HepG2 (cell line): Measurements from ENCODE around the gene PLA2G2A. TPM values are rescaled to one million over a fixed set of nuclear protein-coding genes. Genes with fewer than 3 reads are reported as not detected.

Source experiments
- ATF7-NPFF ChIP-seq: sonication (generic); formaldehyde crosslinking; IDR thresholded peaks from 2 replicates; pipeline ENCODE4 v1.8.1; 2023; ENCODE audit warnings: mild to moderate bottlenecking, low read depth, missing genetic modification reagents, moderate library complexity
- ELF1 ChIP-seq: sonication (generic); formaldehyde crosslinking; IDR thresholded peaks from 2 replicates; pipeline ENCODE4 v1.4.0; 2020; ENCODE audit warnings: missing genetic modification reagents
- FIP1L1 ChIP-seq: fragments of 200-400 bp; formaldehyde crosslinking; IDR thresholded peaks from 2 replicates; pipeline ENCODE4 v1.6.1; 2018; ENCODE audit warnings: low read depth, mild to moderate bottlenecking, low read length, moderate library complexity, borderline replicate concordance; ENCODE audit not compliant: insufficient read depth
- GATA4 ChIP-seq: sonication (generic); IDR thresholded peaks from 2 replicates; pipeline ENCODE4 v1.6.1; 2016; ENCODE audit warnings: antibody characterized with exemption, low read depth, borderline replicate concordance
- HDAC6 ChIP-seq: fragments of 200-600 bp; sonication (generic); IDR thresholded peaks from 2 replicates; pipeline ENCODE4 v1.7.0; 2017; ENCODE audit warnings: mild to moderate bottlenecking, antibody characterized with exemption, low read length, low read depth
- NFYB ChIP-seq: sonication (generic); formaldehyde crosslinking; IDR thresholded peaks from 2 replicates; pipeline ENCODE4 v1.4.0; 2020; ENCODE audit warnings: missing genetic modification reagents
- RNF219 ChIP-seq: sonication (generic); formaldehyde crosslinking; IDR thresholded peaks from 2 replicates; pipeline ENCODE4 v1.5.0; 2020; ENCODE audit warnings: mild to moderate bottlenecking, missing genetic modification reagents
- SP2 ChIP-seq: sonication (generic); formaldehyde crosslinking; IDR thresholded peaks from 2 replicates; pipeline ENCODE4 v1.5.1; 2020; ENCODE audit warnings: mild to moderate bottlenecking, missing genetic modification reagents
- XRCC5 ChIP-seq: fragments of 200-400 bp; formaldehyde crosslinking; optimal IDR thresholded peaks from 2 replicates; pipeline ENCODE3; 2017; ENCODE audit warnings: mild to moderate bottlenecking, low read length
- ZNF124 ChIP-seq: sonication (generic); formaldehyde crosslinking; IDR thresholded peaks from 2 replicates; pipeline ENCODE4 v1.4.0; 2020; ENCODE audit warnings: missing genetic modification reagents
- ZNF136 ChIP-seq: sonication (generic); formaldehyde crosslinking; IDR thresholded peaks from 2 replicates; pipeline ENCODE4 v1.8.1; 2022; ENCODE audit warnings: low read depth, mild to moderate bottlenecking, moderate library complexity, missing genetic modification reagents
- ZNF512 ChIP-seq: sonication (generic); formaldehyde crosslinking; IDR thresholded peaks from 2 replicates; pipeline ENCODE4 v1.4.0; 2020; ENCODE audit warnings: mild to moderate bottlenecking, missing genetic modification reagents
- ZNF580 ChIP-seq: IDR thresholded peaks from 2 replicates; pipeline ENCODE4 v1.6.1; 2016; ENCODE audit warnings: low read depth, borderline replicate concordance
- ZSCAN22 ChIP-seq: sonication (generic); formaldehyde crosslinking; IDR thresholded peaks from 2 replicates; pipeline ENCODE4 v1.4.0; 2020; ENCODE audit warnings: mild to moderate bottlenecking, missing genetic modification reagents
- polyA plus RNA-seq, 8 experiments: library from polyadenylated mRNA; depleted of rRNA in 3 of 8; stranded (reverse) in 7 of 8; unstranded in 1 of 8; fragments of >200 nt; fragmentation: Illumina TruSeq in 4 of 8; extraction: Trizol in 4 of 8; gene quantifications; 2 replicates each; pipeline versions ENCODE4 v1.2.1 to v1.2.3, GENCODE V29; 2011 to 2016; ENCODE audit warnings: low read depth in 4 of 8, missing spikeins in 1 of 8, mixed read lengths in 1 of 8; ENCODE audit not compliant: insufficient read depth in 1 of 8
- total RNA-seq, 5 experiments: library from RNA; depleted of rRNA; stranded (reverse); fragments of >200 nt; fragmentation: Illumina TruSeq; extraction: Trizol; gene quantifications; 2 replicates each; pipeline ENCODE4 v1.2.3, GENCODE V29; 2016; ENCODE audit warnings: low read depth in 1 of 5
- TF ChIP-seq, protein P1 (sequence below): sonication (generic); formaldehyde crosslinking; IDR thresholded peaks from 2 replicates; pipeline ENCODE4 v1.8.0; 2022; ENCODE audit warnings: missing genetic modification reagents, mild to moderate bottlenecking, inconsistent platforms, borderline replicate concordance
- TF ChIP-seq, protein P2 (sequence below): sonication (generic); formaldehyde crosslinking; conservative IDR thresholded peaks from 2 replicates; pipeline ENCODE4 v1.4.0; 2020; ENCODE audit warnings: missing genetic modification reagents
- TF ChIP-seq, protein P3 (sequence below): IDR thresholded peaks from 2 replicates; pipeline ENCODE4 v1.6.1; 2016; ENCODE audit warnings: low read depth, control low read depth

Gene PLA2G2A
- total and polyA plus RNA-seq, 2 of the 13 experiments (the other 11 are each of a cell fraction or from before 2014, with no cell fraction given), result 0.35 to 30.3 TPM

- TF ChIP-seq ZNF580 (CRISPR knock-in tag) (no peak), ZNF512 (CRISPR knock-in tag) (no peak), ZNF136 (CRISPR knock-in tag) (no peak), RNF219 (no peak), NFYB (no peak), XRCC5 (no peak), FIP1L1 (no peak), SP2 (CRISPR knock-in tag) (no peak), GATA4 (peak; percentile 56; the same call in 1 of the 2 replicates), ZSCAN22 (CRISPR knock-in tag) (no peak), HDAC6 (no peak), ELF1 (CRISPR knock-in tag) (no peak), ATF7-NPFF (no peak; the same call in 1 of the 2 replicates), ZNF124 (no peak)
- TF ChIP-seq, protein P1, sequence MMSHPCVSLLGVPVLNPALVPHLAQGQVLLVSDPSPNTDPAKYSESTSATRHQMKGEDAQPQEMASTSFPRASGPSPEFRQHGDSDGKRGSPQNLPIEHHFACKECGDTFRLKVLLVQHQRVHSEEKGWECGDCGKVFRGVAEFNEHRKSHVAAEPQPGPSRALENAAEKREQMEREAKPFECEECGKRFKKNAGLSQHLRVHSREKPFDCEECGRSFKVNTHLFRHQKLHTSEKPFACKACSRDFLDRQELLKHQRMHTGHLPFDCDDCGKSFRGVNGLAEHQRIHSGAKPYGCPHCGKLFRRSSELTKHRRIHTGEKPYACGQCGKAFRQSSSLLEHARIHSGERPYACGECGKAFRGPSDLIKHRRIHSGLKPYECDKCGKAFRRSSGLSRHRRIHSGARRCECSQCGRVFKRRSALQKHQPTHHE (CRISPR knock-in tag), result peak; percentile 68; the same call in 1 of the 2 replicates
- TF ChIP-seq, protein P2, sequence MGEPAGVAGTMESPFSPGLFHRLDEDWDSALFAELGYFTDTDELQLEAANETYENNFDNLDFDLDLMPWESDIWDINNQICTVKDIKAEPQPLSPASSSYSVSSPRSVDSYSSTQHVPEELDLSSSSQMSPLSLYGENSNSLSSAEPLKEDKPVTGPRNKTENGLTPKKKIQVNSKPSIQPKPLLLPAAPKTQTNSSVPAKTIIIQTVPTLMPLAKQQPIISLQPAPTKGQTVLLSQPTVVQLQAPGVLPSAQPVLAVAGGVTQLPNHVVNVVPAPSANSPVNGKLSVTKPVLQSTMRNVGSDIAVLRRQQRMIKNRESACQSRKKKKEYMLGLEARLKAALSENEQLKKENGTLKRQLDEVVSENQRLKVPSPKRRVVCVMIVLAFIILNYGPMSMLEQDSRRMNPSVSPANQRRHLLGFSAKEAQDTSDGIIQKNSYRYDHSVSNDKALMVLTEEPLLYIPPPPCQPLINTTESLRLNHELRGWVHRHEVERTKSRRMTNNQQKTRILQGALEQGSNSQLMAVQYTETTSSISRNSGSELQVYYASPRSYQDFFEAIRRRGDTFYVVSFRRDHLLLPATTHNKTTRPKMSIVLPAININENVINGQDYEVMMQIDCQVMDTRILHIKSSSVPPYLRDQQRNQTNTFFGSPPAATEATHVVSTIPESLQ (CRISPR knock-in tag), result no peak
- TF ChIP-seq, protein P3, sequence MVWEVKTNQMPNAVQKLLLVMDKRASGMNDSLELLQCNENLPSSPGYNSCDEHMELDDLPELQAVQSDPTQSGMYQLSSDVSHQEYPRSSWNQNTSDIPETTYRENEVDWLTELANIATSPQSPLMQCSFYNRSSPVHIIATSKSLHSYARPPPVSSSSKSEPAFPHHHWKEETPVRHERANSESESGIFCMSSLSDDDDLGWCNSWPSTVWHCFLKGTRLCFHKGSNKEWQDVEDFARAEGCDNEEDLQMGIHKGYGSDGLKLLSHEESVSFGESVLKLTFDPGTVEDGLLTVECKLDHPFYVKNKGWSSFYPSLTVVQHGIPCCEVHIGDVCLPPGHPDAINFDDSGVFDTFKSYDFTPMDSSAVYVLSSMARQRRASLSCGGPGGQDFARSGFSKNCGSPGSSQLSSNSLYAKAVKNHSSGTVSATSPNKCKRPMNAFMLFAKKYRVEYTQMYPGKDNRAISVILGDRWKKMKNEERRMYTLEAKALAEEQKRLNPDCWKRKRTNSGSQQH (CRISPR knock-in tag), result 0 out of 2 replicates have a peak, but pooled peaks have one; percentile 65
Measured at GRCh38 chr1:19987719-19988118, 8.3 kb upstream of the PLA2G2A start (continued).
